A673 (cell line): ENCODE data around the gene NUTM2B.
"Not testable (repeated sequence)": the region's sequence is repeated elsewhere in the genome, so short reads cannot be mapped to it uniquely, and the experiment has no call there.

Experiments
- EZH2 ChIP-seq: fragments of 200-600 bp; sonication (generic); IDR thresholded peaks from 2 replicates; pipeline ENCODE4 v1.6.1; 2017; ENCODE audit warnings: borderline replicate concordance, low read depth, mild to moderate bottlenecking, mixed read lengths, antibody characterized with exemption, low read length; ENCODE audit not compliant: poor library complexity, severe bottlenecking
- TF ChIP-seq, protein P1 (sequence below): fragments of 300-800, 200-600 bp; sonication (generic); conservative IDR thresholded peaks from 2 replicates; pipeline ENCODE4 v1.5.1; 2017; ENCODE audit warnings: low read depth, mild to moderate bottlenecking, antibody characterized with exemption, low read length, moderate library complexity, mixed read lengths

DNA sequence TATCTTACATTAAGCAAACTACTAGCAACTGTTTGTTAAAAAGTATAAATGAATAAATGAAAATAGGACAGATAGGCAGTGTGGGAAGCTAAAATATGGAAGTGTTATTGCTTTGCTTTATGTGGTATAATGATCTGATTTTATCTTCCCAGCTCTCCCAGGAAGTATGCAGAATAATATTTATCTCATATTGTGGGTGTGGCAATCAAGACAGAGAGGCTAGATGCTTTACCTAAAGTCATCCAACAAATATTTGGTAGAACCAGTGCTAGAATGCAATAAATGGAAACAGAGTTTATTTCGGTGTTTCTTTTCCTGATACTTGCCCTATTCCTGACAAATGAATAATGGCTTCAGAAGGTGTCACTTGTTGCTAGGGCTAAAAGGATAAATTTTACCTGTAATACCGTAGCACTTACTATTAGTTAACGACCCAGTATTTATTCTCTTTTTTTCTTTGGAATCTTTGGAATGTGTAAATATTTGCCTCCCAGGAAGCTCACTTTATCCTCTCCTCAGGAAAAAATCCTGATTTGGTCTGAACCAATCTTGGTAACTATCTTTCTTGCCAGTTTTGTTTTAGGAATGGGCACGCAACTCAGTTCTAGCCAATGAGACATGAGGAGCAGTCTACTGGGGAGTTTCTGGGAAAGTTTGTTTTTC is 14.0 kb downstream of the NUTM2B start:
- TF ChIP-seq, protein P1, sequence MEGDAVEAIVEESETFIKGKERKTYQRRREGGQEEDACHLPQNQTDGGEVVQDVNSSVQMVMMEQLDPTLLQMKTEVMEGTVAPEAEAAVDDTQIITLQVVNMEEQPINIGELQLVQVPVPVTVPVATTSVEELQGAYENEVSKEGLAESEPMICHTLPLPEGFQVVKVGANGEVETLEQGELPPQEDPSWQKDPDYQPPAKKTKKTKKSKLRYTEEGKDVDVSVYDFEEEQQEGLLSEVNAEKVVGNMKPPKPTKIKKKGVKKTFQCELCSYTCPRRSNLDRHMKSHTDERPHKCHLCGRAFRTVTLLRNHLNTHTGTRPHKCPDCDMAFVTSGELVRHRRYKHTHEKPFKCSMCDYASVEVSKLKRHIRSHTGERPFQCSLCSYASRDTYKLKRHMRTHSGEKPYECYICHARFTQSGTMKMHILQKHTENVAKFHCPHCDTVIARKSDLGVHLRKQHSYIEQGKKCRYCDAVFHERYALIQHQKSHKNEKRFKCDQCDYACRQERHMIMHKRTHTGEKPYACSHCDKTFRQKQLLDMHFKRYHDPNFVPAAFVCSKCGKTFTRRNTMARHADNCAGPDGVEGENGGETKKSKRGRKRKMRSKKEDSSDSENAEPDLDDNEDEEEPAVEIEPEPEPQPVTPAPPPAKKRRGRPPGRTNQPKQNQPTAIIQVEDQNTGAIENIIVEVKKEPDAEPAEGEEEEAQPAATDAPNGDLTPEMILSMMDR: not testable (repeated sequence)
- TF ChIP-seq EZH2: not testable (repeated sequence)
